Measurements from ENCODE around the gene HOXC13.

The HOXC13 gene

GRCh38 chr12:53971129-53971528 lies 32.5 kb downstream of the HOXC13 start:
- no peak for DNase-seq

GRCh38 chr12:53971686-53972085 lies 33.1 kb downstream of the HOXC13 start:
- no peak for DNase-seq

DNA sequence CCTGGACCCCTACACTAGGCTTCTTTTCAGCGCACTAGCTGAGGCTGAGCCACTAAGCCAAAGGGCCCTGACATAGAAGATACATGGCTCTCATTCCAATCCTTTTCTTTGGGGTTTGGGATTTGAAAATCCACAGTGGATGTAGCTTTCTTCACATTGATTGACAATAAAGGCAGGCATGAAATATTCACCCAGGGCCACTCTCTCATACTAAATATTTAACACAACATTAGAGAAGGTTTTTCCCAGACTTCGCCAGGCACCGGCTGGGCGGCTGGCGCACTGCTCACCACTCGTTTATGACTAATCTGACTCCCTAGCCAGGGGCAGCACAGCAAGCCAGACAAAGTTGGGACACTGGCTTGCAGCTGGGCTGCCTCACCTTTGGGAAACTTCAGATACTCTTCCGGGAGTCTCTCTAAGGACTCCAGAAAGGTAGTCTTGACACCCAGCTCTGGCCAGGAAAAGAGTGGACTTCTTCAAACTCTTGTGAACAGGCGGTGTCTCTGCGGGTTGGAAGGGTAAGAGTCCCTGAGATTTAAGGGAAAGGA lies 33.6 kb downstream of the HOXC13 start:
- no peak for DNase-seq

GRCh38 chr12:53972722-53973235 lies 34.1 kb downstream of the HOXC13 start, which contains the start of gene HOXC11:
HOXC11 (plus strand) TSS chr12:53973126; CDS start chr12:53973242, 116 bp downstream.
- no peak for DNase-seq

DNA sequence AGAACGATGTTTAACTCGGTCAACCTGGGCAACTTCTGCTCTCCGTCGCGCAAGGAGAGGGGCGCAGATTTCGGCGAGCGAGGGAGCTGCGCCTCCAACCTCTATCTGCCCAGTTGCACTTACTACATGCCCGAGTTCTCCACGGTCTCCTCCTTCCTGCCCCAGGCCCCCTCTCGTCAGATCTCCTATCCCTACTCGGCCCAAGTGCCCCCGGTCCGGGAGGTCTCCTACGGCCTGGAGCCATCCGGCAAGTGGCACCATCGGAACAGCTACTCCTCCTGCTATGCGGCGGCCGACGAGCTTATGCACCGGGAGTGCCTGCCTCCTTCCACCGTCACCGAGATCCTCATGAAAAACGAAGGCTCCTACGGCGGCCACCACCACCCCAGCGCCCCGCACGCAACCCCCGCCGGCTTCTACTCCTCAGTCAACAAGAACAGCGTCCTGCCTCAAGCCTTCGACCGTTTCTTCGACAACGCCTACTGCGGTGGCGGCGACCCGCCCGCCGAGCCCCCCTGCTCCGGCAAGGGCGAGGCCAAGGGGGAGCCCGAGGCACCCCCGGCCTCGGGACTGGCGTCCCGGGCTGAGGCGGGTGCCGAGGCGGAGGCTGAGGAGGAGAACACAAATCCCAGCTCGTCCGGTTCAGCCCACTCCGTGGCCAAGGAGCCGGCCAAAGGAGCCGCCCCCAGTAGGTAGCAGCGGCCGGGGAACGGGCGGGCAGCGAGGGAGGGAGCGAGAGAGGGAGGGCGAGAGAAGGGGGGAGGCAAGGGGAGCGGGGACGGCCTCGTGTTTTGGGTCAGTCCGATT lies 34.8 kb downstream of the HOXC13 start:
- no peak for DNase-seq

DNA sequence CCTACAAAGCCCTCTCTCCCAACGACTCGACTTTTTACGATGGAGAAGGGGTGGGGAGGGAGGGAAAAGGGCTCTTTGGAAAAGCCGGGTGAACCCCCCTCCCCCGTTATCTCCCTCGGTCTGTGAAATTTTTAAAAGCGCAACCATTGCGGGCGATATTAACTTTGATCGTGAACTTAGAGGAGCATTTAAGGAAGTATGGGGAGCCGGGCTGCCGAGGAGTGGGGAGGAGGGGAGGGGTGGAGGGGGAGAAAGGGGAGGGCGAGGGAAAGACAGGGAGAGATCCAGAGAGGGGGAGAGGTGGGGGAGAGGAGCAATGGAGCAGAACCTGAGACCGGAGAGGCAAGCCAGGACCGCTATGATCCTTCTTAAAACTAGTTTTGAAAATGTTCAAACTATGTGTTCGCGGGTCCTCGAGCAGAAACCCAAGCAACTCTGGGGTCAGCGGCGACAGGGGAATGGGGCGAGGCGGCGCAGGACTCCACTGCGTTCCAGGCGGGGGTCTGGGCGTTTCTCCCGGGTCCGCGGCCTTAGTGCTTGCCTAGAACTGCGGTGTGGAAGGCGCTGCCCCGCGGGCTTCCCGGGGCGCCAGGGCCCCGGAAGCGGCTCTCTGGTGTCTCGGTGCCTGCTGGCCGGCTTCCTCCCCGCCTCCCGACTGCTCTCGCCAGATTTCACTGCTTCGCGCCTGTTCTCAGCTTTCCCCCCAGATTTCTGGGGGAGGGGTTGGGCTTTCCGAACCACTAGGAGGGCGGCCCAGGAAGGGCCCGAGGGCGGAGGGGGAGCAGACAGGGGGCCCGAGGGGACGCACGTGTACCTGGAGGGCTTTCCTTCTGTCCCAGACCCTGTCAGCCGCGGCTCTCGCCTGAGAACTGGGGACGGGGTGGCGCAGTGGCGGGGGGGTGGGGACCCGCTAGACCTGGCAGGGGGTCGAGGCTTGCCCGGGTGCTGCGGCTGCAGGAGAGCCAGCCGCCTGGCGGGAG lies 35.7 kb downstream of the HOXC13 start, which contains the start of gene HOTAIR:
HOTAIR (minus strand) TSS at position 871 of the 980 bp plus-strand sequence.
- DNase-seq = no peak

DNA sequence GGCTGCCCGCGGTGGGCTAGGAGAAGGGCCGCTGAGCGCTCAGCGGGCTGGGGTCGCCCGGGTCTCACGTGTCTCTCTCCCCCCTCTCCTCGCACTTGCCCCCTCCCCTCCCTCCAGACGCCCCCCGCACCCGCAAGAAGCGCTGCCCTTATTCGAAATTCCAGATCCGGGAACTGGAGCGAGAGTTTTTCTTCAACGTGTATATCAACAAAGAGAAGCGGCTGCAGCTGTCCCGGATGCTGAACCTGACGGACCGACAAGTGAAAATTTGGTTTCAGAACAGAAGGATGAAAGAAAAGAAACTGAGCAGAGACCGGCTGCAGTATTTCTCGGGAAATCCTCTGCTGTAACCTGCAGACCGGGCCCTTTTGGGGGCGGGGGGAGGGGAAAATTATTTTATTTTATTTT lies 36.4 kb downstream of the HOXC13 start:
- DNase-seq = no peak

GRCh38 chr12:53975479-53976152 lies 37.0 kb downstream of the HOXC13 start:
- DNase-seq = no peak

- DNase-seq = no peak
Measured at GRCh38 chr12:53976172-53976822, 37.7 kb downstream of the HOXC13 start.

DNA sequence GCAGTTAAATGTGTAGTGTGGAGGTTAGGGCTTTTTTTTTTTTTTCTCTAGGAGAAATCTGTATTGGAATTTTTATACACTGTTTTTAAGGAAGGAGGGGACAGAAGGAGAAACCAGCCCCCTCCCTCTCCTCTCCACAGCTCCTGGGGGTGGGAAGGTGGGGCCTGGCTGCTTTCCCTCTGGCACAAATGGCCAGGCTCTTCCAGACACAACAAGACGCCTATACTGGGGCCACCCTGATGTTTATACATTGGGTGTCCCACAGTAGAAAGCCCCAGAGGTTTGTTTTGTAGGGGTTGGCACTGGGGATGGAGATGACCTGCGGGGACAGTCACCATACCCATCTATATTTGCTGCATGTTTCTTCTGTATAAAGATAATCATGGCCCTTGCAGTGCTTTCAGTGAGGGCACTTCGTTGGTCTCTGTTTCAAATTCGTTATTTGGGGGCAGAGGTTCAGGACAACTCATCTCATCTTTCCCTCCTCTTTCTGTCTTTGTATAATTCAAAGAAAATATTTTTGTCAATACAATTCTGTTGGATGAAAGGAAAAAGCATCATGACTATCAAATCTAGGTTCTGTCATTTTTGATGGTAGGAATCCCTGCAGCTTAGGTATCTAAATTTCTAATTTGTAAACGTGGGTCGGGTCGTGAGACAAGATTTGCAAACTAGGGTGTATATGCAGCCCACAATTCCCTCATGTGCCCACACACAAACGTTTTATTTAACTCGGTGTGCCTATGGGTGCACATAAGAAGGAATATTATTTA lies 38.4 kb downstream of the HOXC13 start:
- no peak for DNase-seq

GRCh38 chr12:53977596-53978445 lies 39.2 kb downstream of the HOXC13 start:
- no peak for DNase-seq

GRCh38 chr12:53978477-53979356 lies 40.1 kb downstream of the HOXC13 start:
- peak in 1 of 2 experiments; percentile 95 for DNase-seq

GRCh38 chr12:53980104-53980801 lies 41.6 kb downstream of the HOXC13 start:
- DNase-seq = no peak

DNA sequence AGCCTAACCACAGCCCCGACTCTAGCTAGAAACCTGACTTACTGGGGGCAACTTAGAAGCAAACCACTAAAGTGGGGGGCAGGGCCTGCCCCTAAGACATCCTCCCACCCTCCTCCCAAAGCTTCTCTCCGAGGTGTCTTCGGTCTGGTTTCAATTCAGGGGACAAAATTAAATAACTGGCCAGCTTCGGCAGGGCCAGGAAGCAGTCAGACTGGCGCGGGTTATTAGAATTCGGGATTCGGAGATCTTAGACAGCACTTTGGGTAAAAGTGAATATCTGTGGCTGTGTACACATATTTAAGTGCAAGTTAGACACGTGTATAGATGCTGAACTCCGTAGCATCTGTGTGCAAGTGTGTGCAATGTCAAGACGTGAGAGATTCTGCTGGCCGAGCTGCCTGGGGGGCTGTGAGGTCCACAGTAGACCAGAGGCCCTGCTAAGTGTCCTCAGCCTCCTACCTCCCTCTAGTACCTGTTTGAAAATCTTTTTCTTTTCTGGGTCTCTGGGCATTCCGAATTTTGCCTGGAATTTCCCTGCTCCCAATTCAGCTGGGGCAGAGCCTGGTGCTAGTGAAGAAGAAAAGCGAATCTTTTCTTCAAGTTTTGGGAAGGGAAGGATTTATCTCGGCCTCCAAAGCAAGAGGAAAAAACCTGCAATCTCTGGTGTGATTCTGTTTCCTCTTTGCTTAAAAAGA lies 42.3 kb downstream of the HOXC13 start:
- DNase-seq = no peak

- DNase-seq = no peak
Measured at GRCh38 chr12:53981634-53982565, 43.3 kb downstream of the HOXC13 start.

All from NCI-H526 (cell line).